ENCODE measurements around the gene OLFML2A. TPM values are rescaled to one million over a fixed set of nuclear protein-coding genes. Genes with fewer than 3 reads are reported as not detected.

The OLFML2A gene
- total RNA-seq, 1 donor = 13.7 TPM

DNA sequence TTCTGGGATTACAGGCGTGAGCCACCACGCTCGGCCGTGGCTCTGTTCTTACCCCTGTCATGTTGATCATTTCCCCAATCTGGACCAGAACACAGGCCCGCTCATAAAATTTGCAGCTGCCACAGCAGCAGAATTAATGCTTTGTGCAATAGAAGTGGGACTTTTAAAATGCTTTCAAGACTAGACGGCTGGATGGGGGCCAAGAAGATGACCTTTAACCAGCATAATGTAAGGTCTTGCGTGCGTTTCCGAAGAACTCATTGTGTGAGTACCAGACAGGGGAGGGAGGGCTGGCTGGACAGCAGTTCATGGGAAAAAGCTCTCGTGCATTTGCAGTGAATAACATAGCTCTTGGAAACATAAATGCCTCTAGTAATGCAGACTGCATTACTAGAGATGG is 72.9 kb downstream of the OLFML2A start:
- H3K4me3 ChIP-seq (ENCODE audit: low read depth, low read length) = no peak overlapping the region
- DNase-seq (ENCODE audit: low read depth) = peak; percentile 81
- TF ChIP-seq, protein P1, sequence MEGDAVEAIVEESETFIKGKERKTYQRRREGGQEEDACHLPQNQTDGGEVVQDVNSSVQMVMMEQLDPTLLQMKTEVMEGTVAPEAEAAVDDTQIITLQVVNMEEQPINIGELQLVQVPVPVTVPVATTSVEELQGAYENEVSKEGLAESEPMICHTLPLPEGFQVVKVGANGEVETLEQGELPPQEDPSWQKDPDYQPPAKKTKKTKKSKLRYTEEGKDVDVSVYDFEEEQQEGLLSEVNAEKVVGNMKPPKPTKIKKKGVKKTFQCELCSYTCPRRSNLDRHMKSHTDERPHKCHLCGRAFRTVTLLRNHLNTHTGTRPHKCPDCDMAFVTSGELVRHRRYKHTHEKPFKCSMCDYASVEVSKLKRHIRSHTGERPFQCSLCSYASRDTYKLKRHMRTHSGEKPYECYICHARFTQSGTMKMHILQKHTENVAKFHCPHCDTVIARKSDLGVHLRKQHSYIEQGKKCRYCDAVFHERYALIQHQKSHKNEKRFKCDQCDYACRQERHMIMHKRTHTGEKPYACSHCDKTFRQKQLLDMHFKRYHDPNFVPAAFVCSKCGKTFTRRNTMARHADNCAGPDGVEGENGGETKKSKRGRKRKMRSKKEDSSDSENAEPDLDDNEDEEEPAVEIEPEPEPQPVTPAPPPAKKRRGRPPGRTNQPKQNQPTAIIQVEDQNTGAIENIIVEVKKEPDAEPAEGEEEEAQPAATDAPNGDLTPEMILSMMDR (IDR thresholded peaks at IDR 0.05; ENCODE audit: insufficient read depth, low read length) = no peak

DNA sequence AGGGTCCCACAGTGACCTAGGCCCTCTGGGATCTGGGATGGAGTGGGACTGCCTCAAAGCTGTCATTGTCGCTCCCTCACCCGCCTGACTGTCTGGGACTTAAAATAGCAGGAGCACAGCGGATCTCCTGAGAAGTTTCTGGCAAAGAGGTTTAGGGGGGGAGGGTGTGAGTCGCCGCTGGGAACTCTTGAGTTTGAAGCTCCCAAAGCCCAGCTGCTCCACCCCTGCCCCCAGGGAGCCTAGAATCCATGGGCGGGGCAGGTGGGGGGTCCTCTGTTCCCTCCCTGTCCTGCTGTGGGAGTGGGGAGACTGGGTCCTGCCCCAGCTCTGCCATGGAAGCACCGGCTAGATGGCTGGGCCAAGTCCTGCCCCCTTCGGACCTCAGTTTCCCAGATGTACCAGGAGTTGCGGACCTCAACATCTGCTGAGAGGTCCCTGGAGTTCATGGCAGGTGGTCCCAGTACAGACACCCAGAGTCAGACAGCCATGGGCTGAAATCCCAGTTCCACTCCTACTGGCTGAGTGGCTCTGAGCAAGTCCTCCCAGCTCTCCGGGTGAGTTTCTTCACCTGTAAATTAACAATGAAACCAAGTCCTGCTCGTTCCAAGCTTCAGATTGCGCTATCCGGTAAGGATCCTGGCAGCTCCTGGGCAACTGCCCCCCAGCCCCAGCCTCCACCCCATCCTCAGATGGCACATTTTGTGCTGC is 75.3 kb downstream of the OLFML2A start:
- DNase-seq (ENCODE audit: low read depth) = no peak
- no peak overlapping the region for H3K4me3 ChIP-seq (ENCODE audit: low read depth, low read length)
- TF ChIP-seq, protein P1 (IDR thresholded peaks at IDR 0.05; ENCODE audit: insufficient read depth, low read length) = no peak

DNA sequence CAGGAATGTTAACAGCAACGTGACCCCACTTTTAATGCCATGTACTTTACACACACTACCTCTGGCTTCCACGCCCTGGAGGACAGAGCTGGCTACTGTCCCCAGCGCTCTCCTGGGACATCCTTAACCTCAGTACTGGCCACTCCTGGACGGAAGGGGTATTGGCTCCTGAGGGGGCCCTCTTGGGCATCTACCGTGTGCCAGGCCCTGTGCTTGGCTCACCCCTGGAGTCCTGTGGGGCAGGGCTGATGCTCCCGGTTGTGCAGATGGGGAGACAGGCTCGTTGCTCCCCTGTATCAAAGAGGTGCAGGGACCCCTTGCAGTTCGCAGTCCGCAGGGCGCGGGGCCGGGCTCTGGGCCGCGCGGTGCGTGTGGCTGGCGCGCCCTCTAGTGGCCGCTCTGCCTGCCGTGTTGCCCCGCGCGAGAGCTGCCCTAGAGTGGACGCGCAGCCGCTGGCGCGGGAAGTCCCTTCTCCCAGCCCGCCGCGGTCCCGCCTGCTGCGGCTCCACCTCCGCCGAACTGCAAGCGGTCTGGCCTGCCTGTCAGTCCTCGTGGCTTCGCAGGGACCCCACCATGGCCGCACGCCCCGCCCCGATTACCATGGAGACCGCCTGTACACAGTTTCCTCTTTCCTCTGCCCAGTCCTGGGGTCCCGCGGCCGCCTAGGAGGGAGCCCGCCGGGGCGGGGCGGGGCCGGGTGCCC is 76.0 kb downstream of the OLFML2A start, which contains the start of gene WDR38:
WDR38 (plus strand) TSS at position 632 of the 703 bp plus-strand sequence. CDS start 72 bp downstream, outside the sequence.
- TF ChIP-seq, protein P1 (IDR thresholded peaks at IDR 0.05; ENCODE audit: insufficient read depth, low read length) = peak; percentile 82
- peak; percentile 62 for DNase-seq (ENCODE audit: low read depth)
- peak within 1 kb of the TSS; percentile 69 for H3K4me3 ChIP-seq (ENCODE audit: low read depth, low read length)

DNA sequence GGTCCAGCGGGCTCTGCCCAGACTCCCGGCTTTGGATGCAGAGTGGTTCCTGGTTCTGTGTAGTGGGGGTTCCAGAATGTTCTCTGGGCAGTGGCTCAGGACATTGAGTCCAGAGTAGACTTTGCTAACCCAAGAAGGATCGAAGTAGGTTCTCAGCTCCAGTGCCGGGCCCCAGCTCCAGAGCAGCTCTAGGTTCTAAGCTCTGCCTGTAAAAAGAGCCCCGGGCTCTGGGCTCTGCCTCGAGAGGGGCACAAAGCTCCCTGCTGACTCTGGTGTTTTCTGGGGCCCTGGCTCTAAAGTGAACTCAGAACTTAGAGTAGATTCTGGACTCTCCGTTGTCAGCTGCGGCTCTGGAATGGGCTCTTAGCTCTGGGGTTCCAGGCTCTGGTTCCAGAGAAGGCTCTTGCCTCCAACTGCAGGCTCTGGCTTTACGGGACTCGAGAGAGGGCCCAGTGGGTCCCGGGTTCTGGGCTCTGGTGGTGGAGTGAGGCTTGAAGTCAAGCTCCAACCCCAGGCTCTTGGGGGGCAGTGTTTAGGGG is 76.7 kb downstream of the OLFML2A start:
- H3K4me3 ChIP-seq (ENCODE audit: low read depth, low read length) = peak overlapping the region; percentile 69
- TF ChIP-seq, protein P1 (IDR thresholded peaks at IDR 0.05; ENCODE audit: insufficient read depth, low read length) = no peak
- DNase-seq (ENCODE audit: low read depth) = no peak

DNA sequence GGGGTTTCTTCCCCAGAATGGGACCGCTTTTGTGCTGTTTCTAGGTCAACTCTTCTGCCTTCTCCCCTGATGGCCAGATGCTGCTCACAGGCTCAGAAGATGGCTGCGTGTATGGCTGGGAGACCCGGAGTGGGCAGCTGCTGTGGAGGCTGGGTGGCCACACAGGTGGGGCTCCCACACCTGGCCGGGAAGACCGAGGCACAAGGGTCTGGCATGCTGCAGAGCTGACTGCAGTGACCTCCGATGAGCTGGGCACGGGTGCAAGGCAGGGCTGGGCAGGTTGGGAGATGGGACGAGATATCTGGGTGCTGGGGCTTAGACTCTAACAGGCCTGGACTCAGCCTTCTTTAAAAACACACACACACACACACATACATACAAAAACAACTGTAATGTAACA is 77.2 kb downstream of the OLFML2A start:
- no peak for DNase-seq (ENCODE audit: low read depth)
- H3K4me3 ChIP-seq (ENCODE audit: low read depth, low read length) = no peak overlapping the region
- TF ChIP-seq, protein P1 (IDR thresholded peaks at IDR 0.05; ENCODE audit: insufficient read depth, low read length) = no peak

DNA sequence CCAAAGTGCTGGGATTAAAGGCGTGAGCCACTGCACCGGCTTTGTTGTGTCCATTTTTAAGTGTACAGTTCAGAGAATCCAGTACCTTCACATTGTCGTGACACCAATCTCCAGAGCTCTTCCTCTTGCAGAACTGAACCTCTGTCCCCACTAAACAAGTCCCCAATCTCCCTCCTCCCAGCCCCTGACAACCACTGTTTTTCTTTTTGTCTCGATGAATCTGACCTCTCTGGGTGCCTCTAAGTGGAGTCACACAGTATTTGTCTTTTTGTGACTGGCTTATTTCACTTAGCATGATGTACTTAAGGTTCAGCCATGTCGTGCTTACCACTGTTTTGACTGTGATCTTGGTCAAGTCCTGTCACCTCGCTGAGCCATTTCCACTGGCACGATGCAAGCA is 77.9 kb downstream of the OLFML2A start:
- TF ChIP-seq, protein P1 (IDR thresholded peaks at IDR 0.05; ENCODE audit: insufficient read depth, low read length) = no peak
- no peak for DNase-seq (ENCODE audit: low read depth)
- no peak overlapping the region for H3K4me3 ChIP-seq (ENCODE audit: low read depth, low read length)

Data from fibroblast of the aortic adventitia (primary cell).